H9 (cell line): Measurements from ENCODE around the gene PKNOX2. TPM values are rescaled to one million over a fixed set of nuclear protein-coding genes. Genes with fewer than 3 reads are reported as not detected.

Experiments
- DNase-seq: peaks from one replicate; pipeline ENCODE4 v3.0.0-alpha.2; 2017
- H2AFZ ChIP-seq: one replicate; pipeline ENCODE4 v1.6.1; 2013; ENCODE audit warnings: mild to moderate bottlenecking, low read length, control low read depth, moderate library complexity
- H2AK5ac ChIP-seq: 2 replicates; pipeline ENCODE4 v1.6.1; 2013; ENCODE audit warnings: low read length, control low read depth, mixed read lengths; ENCODE audit not compliant: insufficient read length
- H2BK120ac ChIP-seq: one replicate; pipeline ENCODE4 v1.6.1; 2013; ENCODE audit warnings: low read depth, mild to moderate bottlenecking, low read length, control low read depth, inconsistent platforms; ENCODE audit not compliant: poor library complexity, severe bottlenecking
- H2BK12ac ChIP-seq: 2 replicates; pipeline ENCODE4 v1.6.1; 2013; ENCODE audit warnings: low read length, control low read depth, mixed read lengths, low read depth; ENCODE audit not compliant: insufficient read length
- H2BK15ac ChIP-seq: 2 replicates; pipeline ENCODE4 v1.6.1; 2013; ENCODE audit warnings: low read depth, low read length, control low read depth
- H2BK20ac ChIP-seq: one replicate; pipeline ENCODE4 v1.6.1; 2013; ENCODE audit warnings: low read depth, mild to moderate bottlenecking, low read length, control low read depth, inconsistent platforms; ENCODE audit not compliant: poor library complexity, severe bottlenecking
- H2BK5ac ChIP-seq: 2 replicates; pipeline ENCODE4 v1.6.1; 2013; ENCODE audit warnings: low read length, control low read depth, mixed read lengths; ENCODE audit not compliant: insufficient read length
- H3K14ac ChIP-seq: 2 replicates; pipeline ENCODE4 v1.6.1; 2013; ENCODE audit warnings: low read length, control low read depth; ENCODE audit not compliant: insufficient read depth
- H3K18ac ChIP-seq: 2 replicates; pipeline ENCODE4 v1.6.1; 2013; ENCODE audit warnings: low read depth, mild to moderate bottlenecking, mixed read lengths, low read length, control low read depth; ENCODE audit not compliant: insufficient read length
- H3K23ac ChIP-seq: 2 replicates; pipeline ENCODE4 v1.6.1; 2013; ENCODE audit warnings: low read length, control low read depth, mixed read lengths, low read depth; ENCODE audit not compliant: insufficient read length
- H3K23me2 ChIP-seq: 2 replicates; pipeline ENCODE4 v1.6.1; 2013; ENCODE audit warnings: low read depth, mild to moderate bottlenecking, mixed read lengths, low read length, control low read depth; ENCODE audit not compliant: insufficient read length, poor library complexity, severe bottlenecking
- H3K27ac ChIP-seq: 2 replicates; pipeline ENCODE4 v1.5.1; 2013; ENCODE audit warnings: low read length, control low read depth, mixed read lengths, low read depth; ENCODE audit not compliant: insufficient read length
- H3K27me3 ChIP-seq: 2 replicates; pipeline ENCODE4 v1.6.1; 2013; ENCODE audit warnings: low read length, control low read depth, inconsistent platforms; ENCODE audit not compliant: insufficient read depth
- H3K4ac ChIP-seq: 2 replicates; pipeline ENCODE4 v1.6.1; 2013; ENCODE audit warnings: low read depth, mild to moderate bottlenecking, control low read depth, inconsistent platforms, low read length, moderate library complexity
- H3K4me1 ChIP-seq: 2 replicates; pipeline ENCODE4 v1.6.1; 2013; ENCODE audit warnings: low read length, control low read depth, inconsistent platforms; ENCODE audit not compliant: insufficient read depth
- H3K4me2 ChIP-seq: 2 replicates; pipeline ENCODE4 v1.6.1; 2013; ENCODE audit warnings: low read length, control low read depth, mixed read lengths; ENCODE audit not compliant: insufficient read length, insufficient read depth
- H3K56ac ChIP-seq: 2 replicates; pipeline ENCODE4 v1.6.1; 2013; ENCODE audit warnings: low read depth, mild to moderate bottlenecking, mixed read lengths, low read length, control low read depth; ENCODE audit not compliant: insufficient read length
- H3K79me1 ChIP-seq: 2 replicates; pipeline ENCODE4 v1.6.1; 2013; ENCODE audit warnings: low read depth, mild to moderate bottlenecking, moderate library complexity, low read length, control low read depth, inconsistent platforms; ENCODE audit not compliant: insufficient read depth, poor library complexity, severe bottlenecking
- H3K79me2 ChIP-seq: 2 replicates; pipeline ENCODE4 v1.6.1; 2013; ENCODE audit warnings: low read length, control low read depth, inconsistent platforms; ENCODE audit not compliant: insufficient read depth
- H3K9ac ChIP-seq: 2 replicates; pipeline ENCODE4 v1.6.1; 2013; ENCODE audit warnings: low read length, control low read depth, mixed read lengths; ENCODE audit not compliant: insufficient read length; ENCODE audit errors: extremely low read depth
- H3K9me3 ChIP-seq: one replicate; pipeline ENCODE4 v1.6.1; 2013; ENCODE audit warnings: low read depth, low read length, inconsistent platforms; ENCODE audit not compliant: control insufficient read depth
- H3T11ph ChIP-seq: one replicate; pipeline ENCODE4 v1.6.1; 2013; ENCODE audit warnings: mild to moderate bottlenecking, low read length, control low read depth, inconsistent platforms
- H4K20me1 ChIP-seq: one replicate; pipeline ENCODE4 v1.6.1; 2013; ENCODE audit not compliant: control insufficient read depth, insufficient read length, insufficient read depth
- H4K5ac ChIP-seq: 2 replicates; pipeline ENCODE4 v1.6.1; 2013; ENCODE audit warnings: low read depth, mild to moderate bottlenecking, mixed read lengths, low read length, control low read depth; ENCODE audit not compliant: insufficient read length
- H4K8ac ChIP-seq: replicated peaks from 2 replicates; pipeline ENCODE4 v1.6.1; 2013; ENCODE audit warnings: low read length, control low read depth, mixed read lengths, low read depth; ENCODE audit not compliant: insufficient read length
- H4K91ac ChIP-seq: 2 replicates; pipeline ENCODE4 v1.6.1; 2013; ENCODE audit warnings: low read depth, mild to moderate bottlenecking, moderate library complexity, mixed read lengths, low read length, control low read depth; ENCODE audit not compliant: insufficient read length
- H3K27ac Mint-ChIP-seq, 3 experiments: 2 replicates in 2 of 3; 3 replicates in 1 of 3; pipeline ENCODE4 v1.8.0; 2020 to 2021; ENCODE audit warnings: mixed read lengths in 3 of 3, mild to moderate bottlenecking in 1 of 3, moderate library complexity in 1 of 3
- H3K27me3 Mint-ChIP-seq: 2 replicates; pipeline ENCODE4 v1.8.0; 2021; ENCODE audit warnings: low read depth, mild to moderate bottlenecking, moderate library complexity, mixed read lengths
- H3K36me3 Mint-ChIP-seq, 3 experiments: 2 replicates in 2 of 3; 3 replicates in 1 of 3; pipeline ENCODE4 v1.8.0; 2020 to 2021; ENCODE audit warnings: low read depth in 3 of 3, mixed read lengths in 3 of 3; ENCODE audit not compliant: insufficient read depth in 1 of 3
- H3K4me1 Mint-ChIP-seq, 2 experiments: 2 replicates each; pipeline ENCODE4 v1.8.0; 2020; ENCODE audit warnings: mixed read lengths in 2 of 2
- H3K4me3 Mint-ChIP-seq, 2 experiments: 2 replicates in 1 of 2; 3 replicates in 1 of 2; pipeline ENCODE4 v1.8.0; 2020 to 2021; ENCODE audit warnings: mild to moderate bottlenecking in 2 of 2, mixed read lengths in 2 of 2, moderate library complexity in 1 of 2
- H3K9me3 Mint-ChIP-seq, 2 experiments: 2 replicates in 1 of 2; 3 replicates in 1 of 2; pipeline ENCODE4 v1.8.0; 2020; ENCODE audit warnings: mild to moderate bottlenecking in 2 of 2, mixed read lengths in 2 of 2, moderate library complexity in 1 of 2
- WGBS: extraction: QIAGEN DNeasy Blood & Tissue Kit; methylation state at CpG from one replicate; pipeline ENCODE4 v1.1.7; 2013; ENCODE audit warnings: missing lambda C conversion rate, low lambda C conversion rate, mixed read lengths; ENCODE audit not compliant: insufficient read length; ENCODE audit errors: extremely low coverage; 5-methylcytosine and 5-hydroxymethylcytosine counted together
- total RNA-seq: library from RNA; stranded (reverse); gene quantifications from 2 replicates; pipeline ENCODE4 v1.2.1, GENCODE V29; 2021
- TF ChIP-seq, protein P1 (sequence below): fragments of 200-600 bp; sonication (generic); conservative IDR thresholded peaks from 3 replicates; pipeline ENCODE4 v1.8.0; 2021; ENCODE audit warnings: antibody characterized with exemption, mild to moderate bottlenecking

PKNOX2 gene
- total RNA-seq, 1 experiment from 2014 or later, result 1.3 TPM

DNA sequence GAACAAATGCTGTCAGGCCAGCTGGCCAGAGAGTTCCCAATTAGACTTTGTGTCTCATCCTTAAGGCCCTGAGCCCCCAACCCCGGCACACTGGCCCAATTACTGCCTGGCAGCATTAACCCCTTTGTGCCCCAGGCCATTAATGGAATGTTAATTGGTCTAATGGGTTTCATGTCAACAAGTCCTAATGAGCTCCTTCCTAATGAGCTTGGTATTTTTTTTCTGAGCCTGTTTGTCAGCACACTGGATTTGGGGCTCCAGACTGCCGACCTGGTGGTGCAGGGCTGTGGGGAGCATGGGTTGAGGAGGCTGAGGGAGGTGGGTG, 182.7 kb downstream of the PKNOX2 start:
- Mint-ChIP-seq H3K4me1 (peaks cover 55 to 85% of the 10 kb centered on the region in 2 experiments), H3K27ac (no peak overlapping the region), H3K4me3 (no peak overlapping the region), H3K27me3 (peaks cover 37% of the 10 kb centered on the region), H3K9me3 (no peaks in the 10 kb centered on the region), H3K36me3 (no peaks in the 10 kb centered on the region)
- Histone ChIP-seq H3K79me2 (no peaks in the 10 kb centered on the region), H3K23me2 (no peaks in the 10 kb centered on the region), H4K91ac (no peak overlapping the region), H3K14ac (no peak overlapping the region), H3K23ac (no peak overlapping the region), H3K4me2 (no peak overlapping the region), H3K56ac (no peak overlapping the region), H3K18ac (no peak overlapping the region), H2AK5ac (no peak overlapping the region), H3K27me3 (no peaks in the 10 kb centered on the region; the same call in 1 of the 2 replicates), H4K20me1 (no peaks in the 10 kb centered on the region), H2BK5ac (no peak overlapping the region), H3K9me3 (no peaks in the 10 kb centered on the region), H4K5ac (no peak overlapping the region), H3K4me1 (no peaks in the 10 kb centered on the region), H4K8ac (no peak overlapping the region), H3K9ac (no peak overlapping the region), H2BK15ac (no peak overlapping the region), H3K27ac (no peak overlapping the region), H3T11ph (no peak overlapping the region), H3K79me1 (no peaks in the 10 kb centered on the region), H2BK12ac (no peak overlapping the region), H3K4ac (no peak overlapping the region), H2BK120ac (no peak overlapping the region), H2AFZ (no peak overlapping the region), H2BK20ac (no peak overlapping the region)
- TF ChIP-seq, protein P1, sequence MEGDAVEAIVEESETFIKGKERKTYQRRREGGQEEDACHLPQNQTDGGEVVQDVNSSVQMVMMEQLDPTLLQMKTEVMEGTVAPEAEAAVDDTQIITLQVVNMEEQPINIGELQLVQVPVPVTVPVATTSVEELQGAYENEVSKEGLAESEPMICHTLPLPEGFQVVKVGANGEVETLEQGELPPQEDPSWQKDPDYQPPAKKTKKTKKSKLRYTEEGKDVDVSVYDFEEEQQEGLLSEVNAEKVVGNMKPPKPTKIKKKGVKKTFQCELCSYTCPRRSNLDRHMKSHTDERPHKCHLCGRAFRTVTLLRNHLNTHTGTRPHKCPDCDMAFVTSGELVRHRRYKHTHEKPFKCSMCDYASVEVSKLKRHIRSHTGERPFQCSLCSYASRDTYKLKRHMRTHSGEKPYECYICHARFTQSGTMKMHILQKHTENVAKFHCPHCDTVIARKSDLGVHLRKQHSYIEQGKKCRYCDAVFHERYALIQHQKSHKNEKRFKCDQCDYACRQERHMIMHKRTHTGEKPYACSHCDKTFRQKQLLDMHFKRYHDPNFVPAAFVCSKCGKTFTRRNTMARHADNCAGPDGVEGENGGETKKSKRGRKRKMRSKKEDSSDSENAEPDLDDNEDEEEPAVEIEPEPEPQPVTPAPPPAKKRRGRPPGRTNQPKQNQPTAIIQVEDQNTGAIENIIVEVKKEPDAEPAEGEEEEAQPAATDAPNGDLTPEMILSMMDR, result no peak
- DNase-seq, result no peak
- no CpG with 5 or more reads among the region's 2 CpGs for WGBS
